Gastrocnemius medialis (tissue), 4 donors: ENCODE results near the gene SIN3B. TPM values are rescaled to one million over a fixed set of nuclear protein-coding genes. Genes with fewer than 3 reads are reported as not detected.
A peak's percentile ranks its signal among the peaks of the same experiment; 100 is the strongest.

Source experiments
- ATAC-seq, 2 donors: fragments of 150-250 bp; one replicate each; pipeline ENCODE4 v1.9.1; 2016
- DNase-seq, 2 donors: peaks; one replicate each; pipeline ENCODE4 v3.0.0-alpha.2; 2019
- H3K27ac ChIP-seq, 4 donors: fragments of 200-600 bp; sonication (generic); 1 replicate in 1 of 4; 2 replicates in 3 of 4; pipeline ENCODE4 v1.5.1; 2016 to 2018; ENCODE audit warnings: mild to moderate bottlenecking in 2 of 4, moderate library complexity in 1 of 4
- H3K27me3 ChIP-seq, 3 donors: fragments of 200-600 bp; sonication (generic) in 2 of 3; 1 replicate in 1 of 3; 2 replicates in 2 of 3; pipeline versions ENCODE4 v1.5.1 to v1.6.0; 2016 to 2019; ENCODE audit warnings: mild to moderate bottlenecking in 1 of 3, moderate library complexity in 1 of 3
- H3K36me3 ChIP-seq, 2 donors: fragments of 200-600 bp; sonication (generic) in 1 of 2; one replicate each; pipeline ENCODE4 v1.5.1; 2017 to 2018
- H3K4me1 ChIP-seq, 2 donors: fragments of 200-600 bp; sonication (generic) in 1 of 2; one replicate each; pipeline ENCODE4 v1.5.1; 2016 to 2017; ENCODE audit warnings: mild to moderate bottlenecking in 2 of 2
- H3K4me3 ChIP-seq, 4 donors: fragments of 200-600 bp; sonication (generic) in 3 of 4; 1 replicate in 1 of 4; 2 replicates in 3 of 4; pipeline ENCODE4 v1.5.1; 2016 to 2019; ENCODE audit warnings: mild to moderate bottlenecking in 2 of 4
- H3K9me3 ChIP-seq, 3 donors: fragments of 200-600 bp; sonication (generic) in 2 of 3; 1 replicate in 1 of 3; 2 replicates in 2 of 3; pipeline ENCODE4 v1.5.1; 2016 to 2019
- POLR2A ChIP-seq, 2 donors: fragments of 450-650 bp; IDR thresholded peaks; one replicate each; pipeline ENCODE4 v1.6.1; 2017; ENCODE audit warnings: antibody characterized with exemption in 2 of 2, mild to moderate bottlenecking in 2 of 2, moderate library complexity in 2 of 2
- in situ Hi-C, 4 donors: fragments of 200-750 bp; cut with MboI; loops; one replicate each; pipeline versions ENCODE4 v1.15.0 to v1.8.0; 2017; ENCODE audit warnings: low sequenced_read_pairs in 4 of 4
- intact Hi-C: fragments of 100-400 bp; cut with DNase I; formaldehyde crosslinking; loops from one replicate; pipeline ENCODE4 v1.15.1; 2023; ENCODE audit warnings: low total_unique reads
- total RNA-seq, 4 donors: library from RNA; depleted of rRNA; stranded (reverse); fragments of >200 nt; gene quantifications; one replicate each; pipeline versions ENCODE4 v1.1.0 to v1.2.3, GENCODE V29; 2016
- TF ChIP-seq, protein P1 (sequence below), 5 experiments: fragments of 450-650 bp in 3 of 5; fragments of 200-600 bp in 2 of 5; sonication (generic) in 2 of 5; IDR thresholded peaks in 4 of 5; conservative IDR thresholded peaks in 1 of 5; 1 replicate in 4 of 5; 2 replicates in 1 of 5; pipeline ENCODE4 v1.5.1; 2016 to 2019; ENCODE audit warnings: antibody characterized with exemption in 5 of 5, mild to moderate bottlenecking in 3 of 5, moderate library complexity in 3 of 5

SIN3B gene
- total RNA-seq, 4 donors from 2014 or later: 11.6 to 15.2 (median 14.3) TPM

DNA sequence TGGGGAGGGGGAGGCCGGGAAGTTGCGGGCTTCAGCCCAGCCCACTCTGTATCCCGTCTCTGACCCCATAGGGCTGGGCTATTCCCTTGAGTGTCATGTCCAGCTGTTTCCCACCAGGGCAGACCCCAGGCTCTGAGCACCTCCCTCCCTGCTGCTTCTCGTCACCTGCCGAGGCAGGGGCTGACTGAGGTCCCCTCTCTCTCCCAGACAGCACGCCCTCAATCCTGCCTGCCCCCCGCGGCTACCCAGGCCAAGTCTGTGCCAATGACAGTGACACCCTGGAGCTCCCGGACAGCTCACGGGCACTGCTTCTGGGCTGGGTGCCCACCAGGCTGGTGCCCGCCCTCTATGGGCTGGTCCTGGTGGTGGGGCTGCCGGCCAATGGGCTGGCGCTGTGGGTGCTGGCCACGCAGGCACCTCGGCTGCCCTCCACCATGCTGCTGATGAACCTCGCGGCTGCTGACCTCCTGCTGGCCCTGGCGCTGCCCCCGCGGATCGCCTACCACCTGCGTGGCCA, 60.2 kb downstream of the SIN3B start:
- H3K27me3 ChIP-seq: peaks cover 0 to 1% (median 0%) of the 10 kb centered on the region in 3 donors
- H3K27ac ChIP-seq: peak overlapping the region; percentile 7 to 74 (median 70)
- peak overlapping the region; percentile 22 to 51 (median 32) for H3K4me3 ChIP-seq
- intact Hi-C loops (no loop called here), in situ Hi-C loops (no loop called here)
- TF ChIP-seq, protein P1, sequence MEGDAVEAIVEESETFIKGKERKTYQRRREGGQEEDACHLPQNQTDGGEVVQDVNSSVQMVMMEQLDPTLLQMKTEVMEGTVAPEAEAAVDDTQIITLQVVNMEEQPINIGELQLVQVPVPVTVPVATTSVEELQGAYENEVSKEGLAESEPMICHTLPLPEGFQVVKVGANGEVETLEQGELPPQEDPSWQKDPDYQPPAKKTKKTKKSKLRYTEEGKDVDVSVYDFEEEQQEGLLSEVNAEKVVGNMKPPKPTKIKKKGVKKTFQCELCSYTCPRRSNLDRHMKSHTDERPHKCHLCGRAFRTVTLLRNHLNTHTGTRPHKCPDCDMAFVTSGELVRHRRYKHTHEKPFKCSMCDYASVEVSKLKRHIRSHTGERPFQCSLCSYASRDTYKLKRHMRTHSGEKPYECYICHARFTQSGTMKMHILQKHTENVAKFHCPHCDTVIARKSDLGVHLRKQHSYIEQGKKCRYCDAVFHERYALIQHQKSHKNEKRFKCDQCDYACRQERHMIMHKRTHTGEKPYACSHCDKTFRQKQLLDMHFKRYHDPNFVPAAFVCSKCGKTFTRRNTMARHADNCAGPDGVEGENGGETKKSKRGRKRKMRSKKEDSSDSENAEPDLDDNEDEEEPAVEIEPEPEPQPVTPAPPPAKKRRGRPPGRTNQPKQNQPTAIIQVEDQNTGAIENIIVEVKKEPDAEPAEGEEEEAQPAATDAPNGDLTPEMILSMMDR (IDR thresholded peaks at IDR 0.05 in 4 of 5, conservative IDR thresholded peaks at IDR 0.05 in 1 of 5): no peak
- TF ChIP-seq POLR2A (IDR thresholded peaks at IDR 0.05): no peak
- H3K36me3 ChIP-seq: no peaks in the 10 kb centered on the region
- peak in 1 of 2 donors; percentile 25 for ATAC-seq
- peak in 1 of 2 donors; percentile 28 for DNase-seq
- H3K9me3 ChIP-seq: no peaks in the 10 kb centered on the region
- H3K4me1 ChIP-seq: no peaks in the 10 kb centered on the region

DNA sequence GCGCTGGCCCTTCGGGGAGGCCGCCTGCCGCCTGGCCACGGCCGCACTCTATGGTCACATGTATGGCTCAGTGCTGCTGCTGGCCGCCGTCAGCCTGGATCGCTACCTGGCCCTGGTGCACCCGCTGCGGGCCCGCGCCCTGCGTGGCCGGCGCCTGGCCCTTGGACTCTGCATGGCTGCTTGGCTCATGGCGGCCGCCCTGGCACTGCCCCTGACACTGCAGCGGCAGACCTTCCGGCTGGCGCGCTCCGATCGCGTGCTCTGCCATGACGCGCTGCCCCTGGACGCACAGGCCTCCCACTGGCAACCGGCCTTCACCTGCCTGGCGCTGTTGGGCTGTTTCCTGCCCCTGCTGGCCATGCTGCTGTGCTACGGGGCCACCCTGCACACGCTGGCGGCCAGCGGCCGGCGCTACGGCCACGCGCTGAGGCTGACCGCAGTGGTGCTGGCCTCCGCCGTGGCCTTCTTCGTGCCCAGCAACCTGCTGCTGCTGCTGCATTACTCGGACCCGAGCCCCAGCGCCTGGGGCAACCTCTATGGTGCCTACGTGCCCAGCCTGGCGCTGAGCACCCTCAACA, 60.8 kb downstream of the SIN3B start:
- in situ Hi-C loops (no loop called here), intact Hi-C loops (no loop called here)
- Histone ChIP-seq H3K27ac (peak overlapping the region; percentile 7 to 74 (median 70)), H3K27me3 (peaks cover 0 to 5% (median 4%) of the 10 kb centered on the region in 3 donors), H3K36me3 (no peaks in the 10 kb centered on the region), H3K9me3 (no peaks in the 10 kb centered on the region), H3K4me3 (peak overlapping the region in 3 of 4 donors; percentile 22 to 51 (median 31)), H3K4me1 (no peaks in the 10 kb centered on the region)
- ATAC-seq (no peak), DNase-seq (no peak)
- TF ChIP-seq POLR2A (IDR thresholded peaks at IDR 0.05): no peak
- TF ChIP-seq, protein P1 (IDR thresholded peaks at IDR 0.05 in 4 of 5, conservative IDR thresholded peaks at IDR 0.05 in 1 of 5): no peak

DNA sequence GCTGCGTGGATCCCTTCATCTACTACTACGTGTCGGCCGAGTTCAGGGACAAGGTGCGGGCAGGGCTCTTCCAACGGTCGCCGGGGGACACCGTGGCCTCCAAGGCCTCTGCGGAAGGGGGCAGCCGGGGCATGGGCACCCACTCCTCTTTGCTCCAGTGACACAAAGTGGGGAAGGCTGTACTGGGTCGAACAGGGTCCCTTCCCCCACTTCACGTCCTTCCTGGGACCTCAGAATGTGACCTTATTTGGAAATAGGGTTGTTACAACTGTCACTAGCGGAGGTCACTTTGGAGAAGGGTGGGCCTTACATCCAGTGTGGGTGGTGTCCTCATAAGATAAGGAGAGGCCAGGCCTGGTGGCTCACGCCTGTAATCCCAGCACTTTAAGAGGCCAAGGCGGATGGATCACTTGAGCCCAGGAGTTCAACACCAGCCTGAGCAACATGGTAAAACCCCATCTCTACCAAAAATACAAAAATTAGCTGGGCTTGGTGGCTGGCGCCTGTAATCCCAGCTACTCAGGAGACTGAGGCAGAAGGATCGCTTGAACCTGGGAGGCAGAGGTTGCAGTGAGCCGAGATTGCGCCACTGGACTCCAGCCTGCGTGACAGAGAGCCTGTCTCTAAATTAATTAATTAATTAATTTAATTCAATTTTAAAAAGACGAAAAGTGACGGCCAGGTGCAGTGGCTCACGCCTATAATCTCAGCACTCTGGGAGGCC, 61.4 kb downstream of the SIN3B start:
- intact Hi-C loops: no loop called here
- H3K36me3 ChIP-seq: no peaks in the 10 kb centered on the region
- H3K27me3 ChIP-seq: peaks cover 3 to 12% (median 10%) of the 10 kb centered on the region in 3 donors
- peak overlapping the region in 2 of 4 donors; percentile 73 to 74 for H3K27ac ChIP-seq
- peaks cover 0 to 5% of the 10 kb centered on the region in 2 donors for H3K4me1 ChIP-seq
- DNase-seq (no peak), ATAC-seq (no peak)
- in situ Hi-C loops: no loop called here
- TF ChIP-seq POLR2A (IDR thresholded peaks at IDR 0.05): no peak
- TF ChIP-seq, protein P1 (IDR thresholded peaks at IDR 0.05 in 4 of 5, conservative IDR thresholded peaks at IDR 0.05 in 1 of 5): no peak
- no peaks in the 10 kb centered on the region for H3K9me3 ChIP-seq
- H3K4me3 ChIP-seq: no peak overlapping the region

DNA sequence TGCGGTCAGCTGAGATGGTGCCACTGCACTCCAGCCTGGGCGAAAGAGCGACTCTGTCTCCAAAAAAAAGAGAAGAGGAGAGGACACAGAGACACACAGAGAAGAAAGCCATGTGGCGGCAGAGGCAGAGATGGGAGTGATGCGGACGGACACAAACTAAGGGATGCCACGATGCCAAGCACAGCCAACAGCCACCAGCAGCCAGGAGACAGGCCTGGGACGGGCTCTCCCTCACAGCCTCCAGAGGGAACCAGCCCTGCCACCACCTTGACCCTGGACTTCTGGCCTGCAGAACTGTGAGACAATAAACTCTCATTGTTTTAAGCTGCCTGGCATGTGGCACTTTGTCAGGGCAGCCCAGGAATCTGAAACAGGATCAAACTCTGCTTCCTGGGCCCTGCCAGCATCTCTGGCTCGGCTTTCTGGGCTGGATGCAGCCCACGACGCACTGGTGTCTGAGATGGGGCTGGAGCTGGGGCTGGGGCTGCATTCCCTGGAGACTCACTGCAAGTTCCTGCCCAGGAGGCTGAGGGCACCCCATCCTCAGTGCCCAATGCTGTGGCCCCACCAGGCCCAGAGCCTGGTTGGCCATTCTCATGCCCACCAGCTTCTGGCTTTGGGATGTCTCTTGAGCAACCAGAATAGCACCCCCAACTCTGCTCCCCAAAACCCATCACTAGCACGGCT, 62.6 kb downstream of the SIN3B start:
- Histone ChIP-seq H3K27me3 (peaks cover 11 to 24% (median 15%) of the 10 kb centered on the region in 3 donors), H3K4me3 (no peak overlapping the region), H3K36me3 (no peaks in the 10 kb centered on the region), H3K4me1 (peaks cover 0 to 7% of the 10 kb centered on the region in 2 donors), H3K9me3 (no peaks in the 10 kb centered on the region), H3K27ac (peak overlapping the region in 1 of 4 donors; percentile 18)
- no peak for TF ChIP-seq POLR2A (IDR thresholded peaks at IDR 0.05)
- TF ChIP-seq, protein P1 (IDR thresholded peaks at IDR 0.05 in 4 of 5, conservative IDR thresholded peaks at IDR 0.05 in 1 of 5): no peak
- DNase-seq (no peak), ATAC-seq (no peak)
- intact Hi-C loops: no loop called here
- in situ Hi-C loops: no loop called here
